ENCODE measurements around the gene PVRIG. TPM values are rescaled to one million over a fixed set of nuclear protein-coding genes. Genes with fewer than 3 reads are reported as not detected.
"Not testable (repeated sequence)": the region's sequence is repeated elsewhere in the genome, so short reads cannot be mapped to it uniquely, and the experiment has no call there.

The PVRIG gene
- total RNA-seq, 1 donor from 2014 or later, result not detected

DNA sequence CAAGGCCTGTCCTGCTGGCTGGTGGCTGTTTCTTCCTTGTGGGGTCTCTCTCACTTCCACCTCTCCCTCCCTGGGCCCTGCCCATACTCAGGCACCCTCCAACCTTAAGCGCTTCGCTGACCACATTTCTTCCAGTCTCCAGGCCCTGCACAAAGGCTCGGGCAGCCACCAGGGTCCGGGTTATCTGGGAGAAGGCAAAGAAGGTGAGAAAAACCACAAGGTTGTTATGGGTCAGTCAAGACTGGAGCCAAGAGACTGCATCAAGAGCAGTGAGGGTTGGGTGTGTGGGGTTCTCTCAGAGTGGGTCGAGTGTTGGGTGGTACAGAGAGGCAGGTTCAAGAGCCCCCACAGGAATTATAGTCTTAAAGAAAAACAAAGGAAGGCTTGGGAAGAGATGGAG lies 45.2 kb upstream of the PVRIG start:
- H3K27me3 Mint-ChIP-seq (ENCODE audit: low read depth), result peaks cover 5% of the 10 kb centered on the region
- peaks cover 22% of the 10 kb centered on the region for H3K4me1 Mint-ChIP-seq
- no peak overlapping the region for H3K27ac Mint-ChIP-seq
- H3K36me3 Mint-ChIP-seq, result peaks cover 16% of the 10 kb centered on the region
- no peak for DNase-seq (ENCODE audit: low spot score in 2 of 2, unreplicated experiment in 2 of 2)
- H3K9me3 Mint-ChIP-seq, result no peaks in the 10 kb centered on the region
- TF ChIP-seq, protein P1, sequence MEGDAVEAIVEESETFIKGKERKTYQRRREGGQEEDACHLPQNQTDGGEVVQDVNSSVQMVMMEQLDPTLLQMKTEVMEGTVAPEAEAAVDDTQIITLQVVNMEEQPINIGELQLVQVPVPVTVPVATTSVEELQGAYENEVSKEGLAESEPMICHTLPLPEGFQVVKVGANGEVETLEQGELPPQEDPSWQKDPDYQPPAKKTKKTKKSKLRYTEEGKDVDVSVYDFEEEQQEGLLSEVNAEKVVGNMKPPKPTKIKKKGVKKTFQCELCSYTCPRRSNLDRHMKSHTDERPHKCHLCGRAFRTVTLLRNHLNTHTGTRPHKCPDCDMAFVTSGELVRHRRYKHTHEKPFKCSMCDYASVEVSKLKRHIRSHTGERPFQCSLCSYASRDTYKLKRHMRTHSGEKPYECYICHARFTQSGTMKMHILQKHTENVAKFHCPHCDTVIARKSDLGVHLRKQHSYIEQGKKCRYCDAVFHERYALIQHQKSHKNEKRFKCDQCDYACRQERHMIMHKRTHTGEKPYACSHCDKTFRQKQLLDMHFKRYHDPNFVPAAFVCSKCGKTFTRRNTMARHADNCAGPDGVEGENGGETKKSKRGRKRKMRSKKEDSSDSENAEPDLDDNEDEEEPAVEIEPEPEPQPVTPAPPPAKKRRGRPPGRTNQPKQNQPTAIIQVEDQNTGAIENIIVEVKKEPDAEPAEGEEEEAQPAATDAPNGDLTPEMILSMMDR (IDR thresholded peaks at IDR 0.05; ENCODE audit: unreplicated experiment), result no peak
- H3K4me3 Mint-ChIP-seq, result no peak overlapping the region

DNA sequence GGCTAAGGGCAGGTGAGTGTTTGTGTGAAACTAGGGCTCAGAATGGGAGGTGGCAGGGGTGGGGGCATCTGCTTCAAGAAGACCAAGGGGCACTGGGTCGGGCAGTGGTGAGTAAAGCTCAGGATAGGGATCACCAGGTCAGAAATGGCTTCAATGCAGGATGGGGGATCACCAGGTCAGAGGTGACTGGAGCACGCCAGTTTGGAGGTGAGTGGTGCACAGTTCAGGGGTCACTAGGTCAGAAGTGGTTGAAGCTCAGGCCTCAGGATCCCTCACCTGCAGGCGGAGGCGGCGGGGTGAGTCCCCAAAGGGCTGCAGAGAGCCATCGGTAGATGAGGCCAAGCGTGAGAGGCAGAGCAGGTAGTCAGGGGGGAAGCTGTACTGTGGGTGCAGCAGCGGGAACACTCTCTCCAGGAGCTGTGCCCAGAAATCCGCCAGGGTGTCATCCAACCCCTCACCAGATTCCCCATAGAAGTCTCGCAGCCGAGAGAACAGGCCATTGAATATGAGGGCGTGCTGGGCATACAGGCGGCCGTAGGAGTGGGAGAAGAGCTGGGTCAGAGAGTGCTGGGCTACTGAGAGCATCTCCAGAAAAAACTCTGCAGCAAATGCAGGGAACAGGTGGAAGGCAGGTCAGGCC lies 44.3 kb upstream of the PVRIG start:
- Mint-ChIP-seq H3K9me3 (no peaks in the 10 kb centered on the region), H3K4me3 (peak overlapping the region; percentile 62), H3K27me3 (ENCODE audit: low read depth) (peaks cover 3% of the 10 kb centered on the region), H3K36me3 (peaks cover 16% of the 10 kb centered on the region), H3K4me1 (peaks cover 21% of the 10 kb centered on the region), H3K27ac (no peak overlapping the region)
- no peak for DNase-seq (ENCODE audit: low spot score in 2 of 2, unreplicated experiment in 2 of 2)
- TF ChIP-seq, protein P1 (IDR thresholded peaks at IDR 0.05; ENCODE audit: unreplicated experiment), result no peak

DNA sequence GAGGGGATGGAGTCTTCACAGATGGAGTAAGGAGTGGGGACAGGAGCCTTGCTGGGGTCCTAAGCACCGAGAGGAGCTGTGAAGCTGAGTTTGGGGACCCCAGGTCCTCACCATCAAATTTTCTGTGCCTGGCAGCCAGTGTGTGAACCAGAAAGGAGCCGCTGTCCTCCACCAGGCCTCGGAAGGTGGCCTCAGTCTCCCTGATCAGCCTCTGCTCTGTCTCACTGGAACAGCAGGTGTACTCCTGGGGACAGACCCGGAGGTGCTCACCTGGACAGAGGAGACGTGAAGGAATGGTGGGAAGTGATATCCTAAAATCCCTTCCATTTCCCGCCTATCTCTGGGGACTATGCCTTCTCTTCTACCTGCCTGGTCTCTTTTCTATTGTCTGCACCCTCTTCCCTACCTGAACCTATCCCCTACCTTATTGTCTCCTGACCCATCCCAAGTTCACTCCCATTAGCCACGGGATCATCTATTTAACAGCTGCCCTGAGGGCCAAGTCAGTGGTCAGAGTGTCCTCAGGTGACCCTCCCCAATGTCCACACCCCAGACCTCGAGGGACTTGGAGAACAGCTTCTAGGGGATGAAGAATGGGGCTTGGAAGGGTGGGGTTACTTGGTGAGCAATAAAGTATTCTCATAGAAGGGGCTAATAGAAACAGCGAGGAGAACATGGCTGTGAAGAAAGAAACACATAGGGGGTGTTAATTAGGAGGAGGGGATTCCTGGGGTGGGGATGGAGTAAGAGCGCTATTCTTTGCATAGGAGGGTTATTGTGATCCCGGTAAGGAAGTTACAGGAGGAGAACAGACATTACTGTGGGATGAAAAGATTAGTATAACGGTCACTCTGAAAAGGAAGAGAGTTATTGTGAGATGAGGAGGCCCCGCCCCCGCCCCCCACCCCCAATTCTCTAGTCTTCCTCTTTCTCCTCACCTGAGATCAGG lies 43.4 kb upstream of the PVRIG start:
- DNase-seq (ENCODE audit: low spot score in 2 of 2, unreplicated experiment in 2 of 2), result no peak
- Mint-ChIP-seq H3K36me3 (peaks cover 14% of the 10 kb centered on the region), H3K9me3 (no peaks in the 10 kb centered on the region), H3K27ac (no peak overlapping the region), H3K4me1 (peaks cover 18% of the 10 kb centered on the region), H3K27me3 (ENCODE audit: low read depth) (peaks cover 3% of the 10 kb centered on the region), H3K4me3 (peak overlapping the region; percentile 90)
- TF ChIP-seq, protein P1 (IDR thresholded peaks at IDR 0.05; ENCODE audit: unreplicated experiment), result no peak

DNA sequence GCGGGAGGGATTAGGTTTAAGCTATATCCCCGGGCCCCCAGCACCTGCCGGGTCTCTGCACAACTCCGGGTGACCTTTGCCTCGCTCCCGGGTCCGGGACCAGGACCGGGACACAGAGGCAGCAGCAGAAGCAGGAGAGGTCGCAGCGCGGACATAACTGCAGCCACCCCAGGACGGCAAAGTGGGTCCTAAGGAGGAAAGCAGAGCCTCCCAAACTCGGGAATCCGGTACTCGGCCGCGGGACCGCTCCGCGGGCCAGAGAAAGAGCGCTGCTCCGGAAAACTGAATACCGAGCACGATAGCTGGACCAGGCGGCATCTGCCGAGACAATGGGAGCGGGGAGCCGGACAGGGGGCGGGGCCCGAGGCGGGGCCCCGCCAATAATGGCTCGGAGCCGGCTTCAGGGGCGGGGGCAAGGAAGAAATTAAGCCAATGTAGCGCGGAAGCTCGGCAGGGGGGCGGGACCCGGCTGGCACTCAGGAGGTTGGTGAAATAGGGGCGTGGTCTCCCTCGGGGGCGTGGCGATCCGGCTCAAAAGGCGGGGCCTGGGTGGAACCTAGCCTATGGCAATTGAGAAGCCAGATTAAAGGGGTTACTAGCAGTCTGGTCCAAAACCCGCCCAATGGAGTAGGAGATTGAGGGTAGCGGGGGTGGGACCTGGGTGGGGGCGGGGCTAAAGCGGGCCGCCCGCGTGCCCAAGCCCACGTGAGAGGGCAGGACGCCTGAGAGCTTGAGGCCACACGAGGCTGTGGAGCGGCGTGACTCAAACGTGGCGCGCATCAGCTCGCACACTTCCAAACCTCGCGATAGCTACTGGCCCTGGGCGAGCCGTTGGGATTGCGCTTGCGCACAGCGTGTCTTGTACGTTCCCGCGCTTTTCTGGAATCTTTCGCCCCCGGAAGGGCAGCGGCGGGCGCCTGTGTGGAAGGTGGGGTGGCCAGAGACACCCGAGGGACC lies 42.4 kb upstream of the PVRIG start, which contains the start of the genes GPC2 and STAG3:
GPC2 (minus strand) TSS at position 337 of the 957 bp plus-strand sequence; CDS start at position 155, 182 bp downstream.
STAG3 (plus strand) TSS at position 874 of the 957 bp plus-strand sequence. CDS start 2,639 bp downstream, outside the sequence.
- TF ChIP-seq, protein P1 (IDR thresholded peaks at IDR 0.05; ENCODE audit: unreplicated experiment), result no peak
- peak within 1 kb of the TSS; percentile 90 for H3K4me3 Mint-ChIP-seq
- no peak within 1 kb of the TSS for H3K27ac Mint-ChIP-seq
- peaks cover 11% of the 10 kb centered on the region for H3K27me3 Mint-ChIP-seq (ENCODE audit: low read depth)
- H3K9me3 Mint-ChIP-seq, result no peaks in the 10 kb centered on the region
- peaks cover 14% of the 10 kb centered on the region for H3K36me3 Mint-ChIP-seq
- peaks cover 15% of the 10 kb centered on the region for H3K4me1 Mint-ChIP-seq
- DNase-seq (ENCODE audit: low spot score in 2 of 2, unreplicated experiment in 2 of 2), result peak; percentile 94 to 98

DNA sequence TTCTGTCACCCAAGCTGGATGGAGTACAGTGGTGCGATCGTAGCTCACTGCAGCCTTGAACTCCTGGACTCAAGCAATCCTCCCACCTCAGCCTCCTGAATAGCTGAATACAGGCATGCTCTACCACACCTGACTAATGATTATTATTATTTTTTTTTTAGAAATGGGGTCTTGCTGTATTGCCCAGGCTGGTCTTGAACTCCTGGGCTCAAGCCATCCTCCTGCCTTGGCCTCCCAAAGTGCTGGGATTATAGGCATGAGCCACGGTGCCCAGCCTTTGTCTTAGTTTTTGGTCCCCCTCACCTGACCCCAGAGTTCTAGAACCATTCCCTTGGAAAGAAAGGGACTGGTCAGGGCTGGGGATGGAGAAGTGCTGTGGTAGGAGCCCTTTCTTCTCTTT lies 39.7 kb upstream of the PVRIG start:
- H3K4me1 Mint-ChIP-seq, result peaks cover 14% of the 10 kb centered on the region
- H3K27me3 Mint-ChIP-seq (ENCODE audit: low read depth), result peaks cover 17% of the 10 kb centered on the region
- H3K27ac Mint-ChIP-seq; H3K36me3 Mint-ChIP-seq; DNase-seq (ENCODE audit: low spot score in 2 of 2, unreplicated experiment in 2 of 2); H3K9me3 Mint-ChIP-seq; H3K4me3 Mint-ChIP-seq: not testable (repeated sequence)

DNA sequence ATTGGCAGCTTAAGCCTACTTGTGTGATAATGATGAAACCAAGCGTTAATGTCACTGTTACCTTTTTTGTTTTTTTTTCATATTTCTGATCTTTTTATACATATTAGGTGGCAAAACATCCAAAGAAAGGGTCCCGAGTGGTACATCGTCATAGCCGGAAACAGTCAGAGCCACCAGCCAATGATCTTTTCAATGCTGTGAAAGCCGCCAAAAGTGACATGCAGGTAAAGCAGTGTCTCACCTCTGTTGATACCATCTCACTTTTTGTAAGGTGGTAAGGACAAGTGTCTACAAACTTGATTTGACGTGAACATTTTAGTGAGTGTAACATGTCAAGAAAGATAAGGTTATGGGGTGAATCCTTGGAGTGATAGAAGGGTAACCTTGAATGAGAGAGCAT lies 37.1 kb upstream of the PVRIG start:
- H3K4me3 Mint-ChIP-seq; DNase-seq (ENCODE audit: low spot score in 2 of 2, unreplicated experiment in 2 of 2); H3K9me3 Mint-ChIP-seq; H3K4me1 Mint-ChIP-seq; H3K36me3 Mint-ChIP-seq; H3K27ac Mint-ChIP-seq: not testable (repeated sequence)
- peaks cover 17% of the 10 kb centered on the region for H3K27me3 Mint-ChIP-seq (ENCODE audit: low read depth)

DNA sequence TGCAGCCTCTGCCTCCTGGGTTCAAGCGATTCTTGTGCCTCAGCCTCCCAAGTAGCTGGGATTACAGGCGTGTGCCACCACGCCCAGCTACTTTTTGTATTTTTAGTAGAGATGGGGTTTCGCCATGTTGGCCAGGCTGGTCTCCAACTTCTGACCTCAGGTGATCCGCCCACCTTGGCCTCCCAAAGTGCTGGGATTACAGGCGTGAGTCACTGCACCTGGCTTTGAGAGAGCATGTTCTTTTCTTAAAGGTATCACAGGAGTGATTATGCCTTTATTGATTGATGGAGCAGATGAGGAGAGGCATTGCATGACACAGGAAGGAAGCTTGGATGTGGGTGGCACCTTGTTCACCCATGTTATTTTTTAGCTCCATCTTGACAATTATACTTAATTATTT lies 36.7 kb upstream of the PVRIG start:
- not testable (repeated sequence) for H3K4me3 Mint-ChIP-seq; DNase-seq (ENCODE audit: low spot score in 2 of 2, unreplicated experiment in 2 of 2); H3K27ac Mint-ChIP-seq; H3K36me3 Mint-ChIP-seq; H3K9me3 Mint-ChIP-seq; H3K4me1 Mint-ChIP-seq
- H3K27me3 Mint-ChIP-seq (ENCODE audit: low read depth), result peaks cover 17% of the 10 kb centered on the region

All from mesothelial cell of epicardium (in vitro differentiated cells).